ENCODE data around the gene DCP1B. TPM values are rescaled to one million over a fixed set of nuclear protein-coding genes. Genes with fewer than 3 reads are reported as not detected.

Gene DCP1B
- total and polyA plus RNA-seq, 2 donors (not counting 1 experiment from before 2014, with no cell fraction given), result 12.3 to 18.0 TPM

DNA sequence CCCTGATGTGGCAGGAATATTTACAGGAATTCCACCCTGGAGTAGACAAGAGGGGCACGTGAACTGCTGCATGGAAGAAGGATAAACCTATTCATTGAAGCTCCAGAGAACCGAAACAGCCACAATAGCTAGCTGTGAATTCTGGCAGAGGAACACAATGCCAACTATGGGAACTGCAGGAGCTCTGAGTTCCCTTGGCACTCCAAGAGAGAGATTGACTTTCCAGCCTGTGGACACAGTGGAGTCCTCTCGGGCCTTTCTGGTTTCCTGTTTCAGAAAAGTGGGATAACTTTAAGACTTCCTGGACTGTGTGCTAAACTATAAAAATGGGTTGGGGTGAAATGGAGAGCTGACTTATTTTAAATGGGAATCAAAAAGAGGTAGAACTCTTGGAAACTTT is 97.7 kb downstream of the DCP1B start:
- Histone ChIP-seq H3K9me3 (ENCODE audit: control extremely low read depth in 1 of 3, control insufficient read depth in 2 of 3, insufficient read depth in 1 of 3, low read length in 2 of 3) (peaks cover 11 to 21% (median 15%) of the 10 kb centered on the region in 3 donors), H3K9ac (ENCODE audit: low read length) (no peak overlapping the region), H3K36me3 (replicated peaks in 1 of 2; ENCODE audit: control extremely low read depth in 1 of 2, control insufficient read depth in 1 of 2, extremely low read depth in 1 of 2, insufficient read depth in 2 of 2, low read length in 1 of 2) (no peaks in the 10 kb centered on the region), H3K4me1 (ENCODE audit: control insufficient read depth in 2 of 2, insufficient read depth in 2 of 2, low read length in 2 of 2) (peaks cover 10% of the 10 kb centered on the region in 2 donors), H3K79me2 (ENCODE audit: control insufficient read depth, insufficient read depth, low read length) (no peaks in the 10 kb centered on the region), H4K20me1 (ENCODE audit: control insufficient read depth, insufficient read depth, low read length, poor library complexity, severe bottlenecking) (no peaks in the 10 kb centered on the region), H3K4me3 (ENCODE audit: control extremely low read depth in 1 of 5, extremely low read depth in 1 of 5, insufficient read depth in 1 of 5, low read depth in 2 of 5, low read length in 4 of 5) (no peak overlapping the region), H2AFZ (ENCODE audit: insufficient read depth, low read depth, low read length, poor library complexity, severe bottlenecking) (no peak overlapping the region), H3K4me2 (replicated peaks; ENCODE audit: low read depth, low read length, poor library complexity, severe bottlenecking) (no peak overlapping the region), H3K27ac (ENCODE audit: low read length in 2 of 2) (no peak overlapping the region), H3K27me3 (replicated peaks in 1 of 4; ENCODE audit: control extremely low read depth in 1 of 4, control insufficient read depth in 3 of 4, insufficient read depth in 4 of 4, low read length in 3 of 4) (peaks cover 0 to 11% (median 7%) of the 10 kb centered on the region in 4 experiments)
- peaks cover 6% of the 10 kb centered on the region for H3K4me1 Mint-ChIP-seq
- H3K4me3 Mint-ChIP-seq, result no peak overlapping the region
- peaks cover 13% of the 10 kb centered on the region for H3K27me3 Mint-ChIP-seq
- H3K9me3 Mint-ChIP-seq (ENCODE audit: insufficient read depth), result peaks cover 23% of the 10 kb centered on the region
- no peak overlapping the region for H3K27ac Mint-ChIP-seq
- WGBS (ENCODE audit: insufficient coverage), result 67% methylated on average over 3 of the region's 3 CpGs
- intact Hi-C loops (cut with micrococcal nuclease), result no loop called here
- CTCF ChIA-PET, result interaction anchor here (1.4 kb wide), 1 partner anchor 33 kb away, joined by 4 read pairs; no protein-coding TSS in a partner anchor
- DNase-seq (no peak), ATAC-seq (ENCODE audit: low read depth) (no peak)
- TF ChIP-seq, protein P1, sequence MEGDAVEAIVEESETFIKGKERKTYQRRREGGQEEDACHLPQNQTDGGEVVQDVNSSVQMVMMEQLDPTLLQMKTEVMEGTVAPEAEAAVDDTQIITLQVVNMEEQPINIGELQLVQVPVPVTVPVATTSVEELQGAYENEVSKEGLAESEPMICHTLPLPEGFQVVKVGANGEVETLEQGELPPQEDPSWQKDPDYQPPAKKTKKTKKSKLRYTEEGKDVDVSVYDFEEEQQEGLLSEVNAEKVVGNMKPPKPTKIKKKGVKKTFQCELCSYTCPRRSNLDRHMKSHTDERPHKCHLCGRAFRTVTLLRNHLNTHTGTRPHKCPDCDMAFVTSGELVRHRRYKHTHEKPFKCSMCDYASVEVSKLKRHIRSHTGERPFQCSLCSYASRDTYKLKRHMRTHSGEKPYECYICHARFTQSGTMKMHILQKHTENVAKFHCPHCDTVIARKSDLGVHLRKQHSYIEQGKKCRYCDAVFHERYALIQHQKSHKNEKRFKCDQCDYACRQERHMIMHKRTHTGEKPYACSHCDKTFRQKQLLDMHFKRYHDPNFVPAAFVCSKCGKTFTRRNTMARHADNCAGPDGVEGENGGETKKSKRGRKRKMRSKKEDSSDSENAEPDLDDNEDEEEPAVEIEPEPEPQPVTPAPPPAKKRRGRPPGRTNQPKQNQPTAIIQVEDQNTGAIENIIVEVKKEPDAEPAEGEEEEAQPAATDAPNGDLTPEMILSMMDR (IDR thresholded peaks at IDR 0.05), result no peak
- POLR2A ChIA-PET, result no interaction called here

DNA sequence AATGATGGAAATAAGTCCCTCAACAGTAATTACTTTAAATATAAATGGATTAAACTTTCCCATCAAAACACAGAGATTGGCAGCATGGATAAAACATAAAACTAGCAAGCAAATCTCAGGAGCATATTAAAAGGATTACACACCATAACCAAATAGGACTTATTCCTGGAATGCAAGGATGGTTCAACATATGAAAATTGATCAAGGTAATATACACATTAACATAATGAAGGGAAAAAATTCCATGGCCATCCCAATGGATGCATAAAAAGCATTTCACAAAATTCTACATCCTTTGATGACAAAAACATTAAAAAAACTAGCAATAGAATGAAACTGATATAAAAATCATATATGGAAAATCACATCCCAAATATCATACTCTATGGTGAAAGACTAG is 99.4 kb downstream of the DCP1B start:
- H3K27ac ChIP-seq (ENCODE audit: low read length in 2 of 2), result no peak overlapping the region
- peaks cover 23% of the 10 kb centered on the region for H3K9me3 Mint-ChIP-seq (ENCODE audit: insufficient read depth)
- no peak overlapping the region for H3K9ac ChIP-seq (ENCODE audit: low read length)
- POLR2A ChIA-PET, result no interaction called here
- H3K27me3 Mint-ChIP-seq, result peaks cover 6% of the 10 kb centered on the region
- no peak overlapping the region for H3K4me3 ChIP-seq (ENCODE audit: control extremely low read depth in 1 of 5, extremely low read depth in 1 of 5, insufficient read depth in 1 of 5, low read depth in 2 of 5, low read length in 4 of 5)
- H4K20me1 ChIP-seq (ENCODE audit: control insufficient read depth, insufficient read depth, low read length, poor library complexity, severe bottlenecking), result no peaks in the 10 kb centered on the region
- no peaks in the 10 kb centered on the region for H3K36me3 ChIP-seq (replicated peaks in 1 of 2; ENCODE audit: control extremely low read depth in 1 of 2, control insufficient read depth in 1 of 2, extremely low read depth in 1 of 2, insufficient read depth in 2 of 2, low read length in 1 of 2)
- intact Hi-C loops (cut with micrococcal nuclease), result no loop called here
- H3K27me3 ChIP-seq (replicated peaks in 1 of 4; ENCODE audit: control extremely low read depth in 1 of 4, control insufficient read depth in 3 of 4, insufficient read depth in 4 of 4, low read length in 3 of 4), result peaks cover 0 to 10% (median 3%) of the 10 kb centered on the region in 4 experiments
- TF ChIP-seq EZH2 (IDR thresholded peaks at IDR 0.05; ENCODE audit: borderline replicate concordance, insufficient read depth, low read depth, low read length, poor library complexity, severe bottlenecking), result no peak
- TF ChIP-seq, protein P1 (IDR thresholded peaks at IDR 0.05), result no peak
- no peak overlapping the region for H3K27ac Mint-ChIP-seq
- no peaks in the 10 kb centered on the region for H3K79me2 ChIP-seq (ENCODE audit: control insufficient read depth, insufficient read depth, low read length)
- H3K4me1 Mint-ChIP-seq, result peaks cover 6% of the 10 kb centered on the region
- CTCF ChIA-PET, result no interaction called here
- H3K4me1 ChIP-seq (ENCODE audit: control insufficient read depth in 2 of 2, insufficient read depth in 2 of 2, low read length in 2 of 2), result peaks cover 10% of the 10 kb centered on the region in 2 donors
- H2AFZ ChIP-seq (ENCODE audit: insufficient read depth, low read depth, low read length, poor library complexity, severe bottlenecking), result no peak overlapping the region
- peaks cover 11 to 21% (median 15%) of the 10 kb centered on the region in 3 donors for H3K9me3 ChIP-seq (ENCODE audit: control extremely low read depth in 1 of 3, control insufficient read depth in 2 of 3, insufficient read depth in 1 of 3, low read length in 2 of 3)
- ATAC-seq (ENCODE audit: low read depth), result no peak
- DNase-seq, result no peak
- H3K4me3 Mint-ChIP-seq, result no peak overlapping the region
- no peak overlapping the region for H3K4me2 ChIP-seq (replicated peaks; ENCODE audit: low read depth, low read length, poor library complexity, severe bottlenecking)
